HG03378 (cell line): Measurements from ENCODE around the gene FAM9A.

Experiments
- ATAC-seq: cut with Tn5 transposase; IDR thresholded peaks from one replicate; pipeline ENCODE4 v1.9.1; 2021; ENCODE audit warnings: mild to moderate bottlenecking, moderate library complexity; ENCODE audit not compliant: unreplicated experiment

FAM9A gene

DNA sequence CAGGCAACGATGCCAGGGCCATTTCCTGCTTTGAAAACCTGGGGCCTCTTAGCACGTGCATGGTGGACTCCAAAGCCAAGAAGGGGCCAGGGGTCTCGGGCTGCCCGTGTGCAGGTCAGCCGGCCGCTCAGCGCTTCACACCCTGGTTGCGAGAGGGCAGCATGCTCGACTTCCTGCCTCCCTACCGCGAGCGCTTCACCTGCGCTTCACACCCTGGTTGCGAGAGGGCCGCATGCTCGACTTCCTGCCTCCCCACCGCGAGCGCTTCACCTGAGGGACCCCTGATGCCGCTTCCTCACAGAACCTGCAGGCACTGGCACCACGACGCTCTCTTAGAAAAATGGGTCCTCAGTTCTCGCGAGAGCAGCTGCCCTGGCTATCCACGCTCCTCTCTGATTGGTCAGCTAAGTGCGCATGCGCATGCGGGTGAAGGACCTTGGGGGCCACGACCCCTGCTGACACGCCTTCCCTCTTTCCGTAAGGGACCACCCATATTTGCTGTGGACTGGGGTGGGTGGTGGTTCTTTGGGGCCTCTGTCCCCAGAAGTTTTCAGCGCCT is at the start of gene FAM9A:
Gene FAM9A, minus strand, starts transcription at position 343 of the 559 bp plus-strand sequence. CDS start 1,212 bp downstream, outside the sequence.
- ATAC-seq: no peak

DNA sequence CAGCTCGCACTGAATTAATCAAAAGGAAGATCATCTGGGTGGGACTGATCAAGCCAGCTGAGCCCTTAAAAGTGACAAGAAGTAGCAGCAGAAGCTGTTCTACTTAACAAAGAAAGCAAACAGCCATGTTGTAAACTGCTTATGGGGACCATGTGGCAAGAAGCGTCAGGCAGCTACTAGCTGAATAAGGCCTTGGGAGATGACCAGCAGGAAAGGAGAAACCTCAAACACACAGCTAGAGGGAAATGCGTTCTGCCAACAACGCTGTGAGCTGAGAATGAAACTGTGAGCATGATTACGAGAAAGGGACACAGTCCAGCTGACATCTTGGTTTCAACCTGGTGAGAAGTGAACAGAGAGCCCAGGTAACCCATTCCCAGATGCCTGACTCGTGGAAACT is 49.3 kb upstream of the FAM9A start:
- no peak for ATAC-seq

DNA sequence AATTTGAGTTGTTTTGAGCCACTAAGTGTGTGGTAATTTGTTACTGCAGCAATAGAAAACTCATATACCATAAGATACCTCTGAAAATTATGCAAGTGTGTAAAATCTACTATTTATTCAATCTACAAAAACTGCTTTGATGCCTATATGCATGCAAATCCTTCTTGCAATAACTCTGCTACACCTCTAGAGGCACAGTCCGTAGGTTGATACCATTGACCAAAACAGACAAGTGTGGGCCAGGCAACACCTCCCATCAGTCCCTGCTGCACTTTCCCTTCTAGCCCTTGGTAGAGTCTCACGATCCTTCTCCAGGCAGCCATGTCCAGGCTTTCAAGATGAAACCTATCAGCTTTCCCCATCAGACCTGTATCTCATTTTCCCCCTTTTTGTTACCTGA is 48.8 kb upstream of the FAM9A start:
- ATAC-seq: no peak

DNA sequence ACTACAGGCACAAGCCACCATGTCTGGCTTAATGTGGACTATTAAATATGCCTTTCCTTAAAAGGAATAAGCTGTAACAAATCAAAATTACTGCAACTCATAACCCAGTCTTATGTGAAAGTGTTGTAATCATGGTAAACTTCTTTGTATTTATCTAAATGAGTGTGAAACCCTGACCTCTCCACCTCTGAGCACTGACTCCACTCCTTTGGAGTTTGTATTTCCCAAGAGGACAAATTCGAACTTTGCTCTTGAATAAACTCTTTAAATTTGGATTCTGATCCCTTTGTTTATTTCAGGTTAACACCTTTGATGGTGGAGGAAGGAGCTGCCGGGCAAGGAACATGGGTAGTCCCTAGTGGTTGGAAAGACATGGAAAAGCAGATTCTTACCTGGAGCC is 48.3 kb upstream of the FAM9A start:
- no peak for ATAC-seq

DNA sequence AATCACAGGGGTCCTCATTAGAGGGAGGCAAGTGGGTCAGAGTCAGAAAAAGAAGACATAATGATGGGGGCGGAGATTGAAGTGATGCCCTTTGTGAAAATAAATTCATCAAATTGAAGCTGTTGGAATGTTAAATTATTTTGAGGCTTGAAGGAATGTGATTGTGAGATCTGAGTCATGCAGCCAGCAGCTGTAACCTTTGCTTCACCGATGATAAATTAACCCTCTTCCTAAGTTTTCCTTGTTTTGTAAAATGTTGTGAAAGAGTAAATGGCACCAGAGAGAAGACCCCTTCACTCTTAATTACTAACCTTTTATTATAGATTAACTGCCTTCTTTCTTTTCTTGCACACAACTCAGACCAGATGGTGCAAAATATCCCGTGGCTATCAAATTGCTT is 47.7 kb upstream of the FAM9A start:
- no peak for ATAC-seq

DNA sequence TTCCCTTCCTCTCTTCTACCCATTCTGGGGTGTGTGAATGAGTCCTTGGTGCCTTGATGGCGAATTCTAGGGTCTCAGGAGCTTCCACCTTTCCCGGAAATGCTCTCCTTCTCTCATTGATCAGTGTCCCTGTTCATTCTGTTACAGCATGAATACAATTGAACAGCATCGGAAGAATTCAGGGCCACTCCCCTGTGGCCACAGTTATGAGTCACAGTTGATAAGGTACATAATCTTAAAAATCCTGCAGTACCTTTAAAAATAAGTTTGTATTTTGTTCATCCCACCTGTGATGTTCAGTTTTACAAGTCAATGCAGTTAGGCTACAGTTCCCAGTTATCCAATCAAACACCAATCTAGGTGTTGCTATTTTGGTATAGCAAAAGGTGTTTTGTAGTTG is 47.3 kb upstream of the FAM9A start:
- no peak for ATAC-seq

DNA sequence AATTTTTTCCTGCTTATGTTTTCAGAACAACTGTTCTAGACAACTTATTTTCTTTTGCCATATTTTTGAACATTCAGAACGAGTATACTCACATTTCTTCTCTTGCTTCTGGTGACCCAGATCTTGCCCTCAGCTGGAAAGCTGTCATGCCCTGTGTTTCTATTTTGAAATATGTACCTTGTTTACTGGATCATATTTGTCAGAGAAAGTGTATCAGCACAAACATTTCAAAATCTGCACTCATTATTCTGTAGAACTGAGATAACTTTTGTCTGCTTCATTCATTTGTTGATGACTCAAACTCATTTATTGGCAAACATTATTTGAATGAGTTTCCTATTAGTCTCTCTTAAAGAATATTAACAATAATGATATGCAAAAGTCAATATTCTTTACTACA is 46.2 kb upstream of the FAM9A start:
- ATAC-seq: no peak

DNA sequence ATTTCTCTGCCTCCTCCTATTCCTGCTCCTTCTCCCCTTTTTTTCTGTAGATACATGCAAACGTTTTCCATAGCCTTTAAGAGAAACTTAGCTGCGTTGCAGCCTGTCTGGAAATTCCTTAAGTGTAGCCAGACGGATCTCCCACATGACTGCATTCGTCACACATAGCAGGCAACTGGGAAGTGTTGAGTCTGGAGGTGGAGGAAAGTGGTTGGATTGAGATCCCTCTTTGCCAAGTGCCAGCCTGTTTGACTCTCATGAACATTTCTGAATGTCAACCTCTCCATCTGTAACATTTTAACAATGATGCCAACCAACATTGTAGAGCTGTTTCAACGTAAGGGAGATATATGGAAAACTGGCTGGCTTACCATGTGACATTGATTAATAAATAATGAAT is 45.1 kb upstream of the FAM9A start:
- no peak for ATAC-seq

DNA sequence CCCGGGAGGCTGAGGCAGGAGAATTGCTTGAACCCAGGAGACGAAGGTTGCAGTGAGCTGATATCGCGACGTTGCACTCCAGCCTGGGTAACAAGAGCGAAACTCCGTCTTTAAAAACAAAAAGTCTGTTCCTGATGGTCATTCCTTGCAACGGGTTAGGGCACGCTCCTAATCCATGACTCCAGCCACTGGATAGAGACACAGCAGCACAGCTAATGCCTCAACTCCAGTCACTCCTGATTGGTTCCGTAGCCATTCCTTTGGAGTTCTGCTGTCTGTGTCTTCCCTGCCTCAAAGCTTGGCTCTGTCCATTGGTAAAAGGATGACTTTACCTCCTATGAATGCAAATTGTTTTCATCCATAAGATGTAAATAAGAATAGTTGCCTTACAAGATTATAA is 44.3 kb upstream of the FAM9A start:
- ATAC-seq: no peak

DNA sequence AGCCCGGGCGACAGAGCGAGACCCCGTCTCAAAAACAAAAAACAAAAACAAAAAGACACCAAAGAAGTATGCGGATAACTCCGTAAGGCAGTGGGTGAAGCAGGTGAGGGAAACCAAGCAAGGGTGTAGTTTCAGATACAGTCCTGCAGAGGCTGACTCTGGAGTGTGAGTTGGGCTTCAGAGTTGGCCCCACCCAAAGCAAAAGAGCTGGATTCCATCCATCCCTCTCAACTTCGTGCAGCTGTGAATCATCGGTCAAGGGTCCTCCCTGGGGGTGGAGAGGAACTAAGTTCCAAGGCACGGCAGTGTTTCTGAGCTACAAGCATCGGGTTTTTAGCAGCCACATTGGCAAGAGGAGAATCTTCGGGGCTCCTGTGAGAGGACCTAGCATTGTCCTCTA is 43.9 kb upstream of the FAM9A start:
- ATAC-seq: no peak

DNA sequence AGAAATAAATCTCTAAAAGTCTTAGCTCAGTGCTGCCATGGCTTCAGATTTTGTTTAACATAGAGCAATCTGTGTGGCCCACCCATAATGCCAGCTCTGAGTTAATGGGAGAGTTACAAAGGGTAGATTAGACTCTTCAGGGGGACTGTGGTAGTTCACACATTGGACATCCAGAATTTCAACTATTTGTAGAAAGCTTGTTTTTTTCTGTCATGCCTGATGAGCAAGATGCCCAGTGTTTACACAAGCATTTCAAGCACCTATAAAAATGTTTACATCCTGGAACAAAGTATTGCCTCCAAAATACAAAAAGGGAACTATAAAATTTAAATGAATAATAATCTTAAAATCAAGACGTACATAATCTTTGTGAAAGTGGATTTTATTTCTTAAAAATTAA is 43.0 kb upstream of the FAM9A start:
- ATAC-seq: no peak

DNA sequence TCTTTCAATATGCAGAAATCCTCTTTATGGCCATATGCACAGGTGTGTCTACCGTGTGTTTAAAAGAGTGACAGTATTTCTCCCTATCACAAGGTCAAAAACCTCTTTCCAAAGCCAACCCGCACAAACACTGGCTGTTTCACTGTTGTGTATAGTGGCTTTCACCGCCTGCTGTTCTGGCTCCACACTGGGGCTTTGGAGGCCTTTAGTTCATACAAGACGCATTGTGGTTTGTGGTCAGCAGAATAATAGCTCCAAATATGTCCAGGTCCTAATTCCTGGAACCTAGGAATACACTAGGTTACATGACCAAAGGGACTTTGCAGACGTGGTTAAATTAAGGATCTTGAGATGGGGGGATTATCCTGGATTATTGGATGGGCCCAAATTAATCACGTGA is 40.7 kb upstream of the FAM9A start:
- ATAC-seq: no peak

DNA sequence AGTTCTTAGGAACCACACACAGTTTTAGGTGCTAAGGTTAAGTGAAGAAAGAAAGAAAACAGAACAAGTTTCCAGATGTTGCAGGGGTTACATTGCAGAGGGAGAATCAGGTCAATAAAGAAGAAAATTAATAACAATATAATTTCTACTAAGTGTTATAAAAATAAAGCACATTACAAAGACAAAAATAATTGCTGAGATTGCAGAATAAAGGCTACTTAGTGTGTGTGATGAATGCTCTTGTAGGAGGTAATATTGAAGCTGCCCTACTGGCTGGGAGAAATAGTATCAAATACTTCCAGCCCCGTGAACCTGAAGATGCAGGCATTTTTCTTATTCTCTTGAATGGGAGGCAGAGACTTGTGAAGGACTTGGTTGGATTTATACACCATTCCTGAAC is 33.2 kb upstream of the FAM9A start:
- no peak for ATAC-seq

DNA sequence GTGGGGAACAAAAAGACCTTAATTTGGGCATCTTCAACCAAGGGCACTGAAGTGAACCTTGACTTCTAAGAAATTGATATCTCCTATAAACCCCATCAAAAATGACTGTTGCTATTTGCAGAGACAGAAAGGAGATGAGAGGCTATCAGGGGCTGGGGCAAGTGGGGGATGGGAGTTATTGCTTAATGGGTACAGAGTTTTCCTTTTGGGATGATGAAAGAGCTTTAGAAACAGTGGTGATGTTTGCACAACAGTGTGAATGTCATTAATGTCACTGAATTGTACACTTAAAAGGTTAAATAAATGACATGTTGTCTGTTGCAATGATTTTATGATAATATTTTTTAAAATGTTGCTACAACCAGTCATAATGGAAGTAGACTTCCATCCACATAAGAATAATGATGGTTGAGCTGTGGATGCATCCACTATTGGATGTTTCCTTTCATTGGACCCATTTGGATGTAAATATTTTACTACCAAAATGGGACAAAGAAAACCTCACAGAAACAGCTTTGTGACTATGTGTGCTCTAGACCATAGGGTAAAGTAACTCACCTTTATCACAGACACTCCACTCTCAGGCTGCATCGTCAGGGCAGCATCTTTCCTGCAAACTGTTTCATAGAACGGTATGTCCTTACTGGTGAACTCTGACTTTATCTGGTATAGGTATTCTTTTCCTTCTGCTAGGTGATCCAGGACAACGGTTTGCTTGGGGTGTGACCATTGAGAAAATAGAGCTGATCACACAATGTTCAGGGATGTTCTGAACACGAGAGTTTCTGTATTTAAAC is 31.6 kb upstream of the FAM9A start:
- no peak for ATAC-seq

DNA sequence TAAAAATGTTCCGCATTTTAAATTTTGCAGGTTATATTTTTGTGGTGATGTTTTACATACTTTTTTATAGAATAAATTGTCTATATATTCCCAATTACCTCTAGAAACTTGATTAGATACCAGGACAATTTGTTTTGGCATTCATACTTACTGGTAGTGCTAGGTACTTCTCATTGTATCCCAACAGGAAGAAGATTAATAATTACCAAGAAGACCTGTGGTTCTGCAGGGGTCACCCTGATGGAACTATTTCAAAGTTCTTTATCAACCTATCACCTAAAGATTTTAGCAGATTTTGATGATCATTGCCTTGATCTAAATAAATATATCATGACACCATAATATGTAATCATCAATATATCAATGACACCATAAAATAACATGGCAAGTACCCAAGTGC is 22.5 kb upstream of the FAM9A start:
- no peak for ATAC-seq

DNA sequence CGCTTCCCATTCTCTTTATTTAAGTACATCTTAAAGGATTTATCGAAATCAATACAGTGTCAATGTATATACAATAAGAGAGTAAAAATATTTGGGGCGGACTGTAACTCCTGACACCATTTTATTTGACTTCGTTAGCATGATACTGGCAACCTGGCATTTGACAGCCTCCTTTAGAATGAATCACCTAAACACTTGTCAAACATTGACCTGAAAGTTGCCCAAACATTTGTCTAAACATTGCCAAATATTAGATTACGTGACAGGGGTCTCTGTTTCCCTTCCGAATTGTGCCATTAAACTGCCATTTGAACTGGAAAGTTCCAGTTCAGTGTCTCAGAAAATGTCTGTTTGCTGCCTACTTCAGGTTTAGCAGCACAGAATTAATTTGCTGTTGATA is 20.8 kb upstream of the FAM9A start:
- no peak for ATAC-seq

DNA sequence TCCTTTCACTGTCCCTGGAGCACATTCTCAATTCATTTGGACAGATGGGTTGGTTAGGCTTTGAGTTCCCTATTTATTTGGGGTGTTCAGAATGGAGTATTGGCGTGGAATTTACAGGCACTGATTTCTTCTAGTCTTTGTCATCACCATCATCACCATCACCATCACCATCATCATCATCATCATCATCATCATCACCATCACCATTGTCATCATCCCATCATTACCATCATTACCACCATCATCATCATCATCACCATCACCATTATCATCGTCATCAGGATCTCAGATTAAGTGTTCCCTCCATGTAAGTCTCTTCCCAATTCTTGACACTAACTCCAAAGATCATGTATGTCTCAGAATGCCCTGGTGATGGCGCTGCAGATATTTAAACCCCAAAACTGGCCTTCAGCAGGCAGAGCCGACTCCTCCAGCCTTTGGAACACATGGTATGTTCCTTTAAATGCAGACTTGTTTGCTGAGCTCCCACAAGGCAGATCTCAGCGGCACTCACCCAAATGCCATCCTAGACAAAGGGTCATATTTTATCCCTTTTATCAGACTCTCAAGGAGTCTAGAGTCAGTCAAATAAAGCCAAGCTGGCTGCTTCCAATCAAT is 19.8 kb upstream of the FAM9A start:
- no peak for ATAC-seq

DNA sequence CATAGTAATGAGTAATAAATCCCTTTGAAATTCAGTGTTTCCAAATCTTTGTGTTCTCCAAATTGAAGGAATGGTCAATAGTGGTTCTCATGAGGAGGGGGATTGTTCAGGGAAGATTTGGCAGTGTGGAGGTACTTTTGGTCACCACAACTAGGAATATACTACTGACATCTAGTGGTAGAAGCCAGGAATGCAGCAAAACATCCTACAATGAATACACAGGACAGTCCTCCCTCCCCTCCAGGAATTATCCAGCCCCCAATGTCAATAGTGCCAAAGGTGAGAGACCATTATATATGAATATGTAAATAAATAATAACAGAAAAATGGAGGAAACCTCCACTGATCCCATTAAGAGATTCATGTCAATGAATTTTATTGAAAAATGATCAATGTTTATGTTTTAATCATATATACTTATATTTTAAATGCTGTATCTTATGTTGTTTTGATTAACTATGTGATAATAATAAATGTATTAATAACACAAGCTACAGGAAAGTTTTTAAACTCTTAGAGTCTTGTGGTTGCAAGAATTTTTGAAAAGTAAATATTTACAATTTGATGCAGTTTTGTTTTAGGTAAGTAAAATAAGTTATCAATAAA is 14.4 kb upstream of the FAM9A start:
- ATAC-seq: peak; percentile 90

DNA sequence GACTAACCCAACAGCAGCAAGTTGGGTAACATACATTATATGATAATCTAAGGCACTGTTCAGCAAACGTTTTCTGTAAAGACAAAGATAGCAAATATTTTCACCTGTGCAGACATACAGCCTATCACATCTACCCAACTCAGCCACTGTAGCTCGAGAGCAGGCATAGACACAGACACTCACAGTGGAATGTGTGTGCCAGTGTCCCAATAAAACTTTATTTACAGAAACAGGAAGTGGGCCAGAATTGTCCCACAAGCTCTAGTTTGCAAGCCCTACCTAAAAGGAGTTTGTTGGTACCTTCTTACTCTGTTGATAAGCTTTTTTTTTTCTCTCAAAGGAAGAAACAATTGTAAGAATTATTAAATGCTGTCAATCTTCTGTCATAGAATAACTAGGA is 11.9 kb upstream of the FAM9A start:
- no peak for ATAC-seq

DNA sequence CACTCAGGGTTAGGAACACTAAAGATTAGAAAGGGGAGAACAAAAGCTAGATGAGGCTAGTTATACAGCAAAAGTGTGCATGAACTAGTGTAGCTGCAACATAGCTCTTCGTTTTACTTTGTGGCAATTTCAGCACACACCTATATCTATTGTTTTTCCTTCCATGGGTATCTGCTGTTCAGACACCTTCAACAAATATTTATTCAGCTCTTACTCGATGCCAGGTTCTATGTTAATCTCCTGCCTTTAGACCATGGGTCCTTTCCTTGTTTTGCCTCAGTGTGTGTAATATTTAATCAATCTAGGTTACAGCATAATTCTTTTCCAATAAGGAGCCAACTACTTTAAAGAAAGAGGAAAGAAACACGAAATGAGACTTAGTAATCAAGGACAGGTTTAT is 10.4 kb upstream of the FAM9A start:
- no peak for ATAC-seq

DNA sequence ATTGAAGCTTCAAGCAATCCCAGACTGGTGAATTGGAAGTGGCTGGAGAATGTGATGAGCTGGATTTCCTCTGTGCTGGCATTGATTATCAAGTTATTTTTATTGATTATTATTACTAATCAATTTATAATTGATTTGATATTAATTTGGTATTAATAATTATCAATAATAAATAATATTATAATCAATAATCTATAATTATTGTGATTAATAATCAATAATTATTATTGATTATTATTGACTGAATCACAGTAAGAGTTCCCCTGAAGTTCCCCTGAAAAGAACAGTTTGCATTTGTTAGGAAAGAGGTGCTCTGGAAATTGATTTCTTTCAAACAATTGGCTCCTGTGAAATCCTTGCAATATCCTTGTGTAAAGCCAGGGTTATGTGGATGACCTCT is 7.5 kb upstream of the FAM9A start:
- ATAC-seq: no peak

DNA sequence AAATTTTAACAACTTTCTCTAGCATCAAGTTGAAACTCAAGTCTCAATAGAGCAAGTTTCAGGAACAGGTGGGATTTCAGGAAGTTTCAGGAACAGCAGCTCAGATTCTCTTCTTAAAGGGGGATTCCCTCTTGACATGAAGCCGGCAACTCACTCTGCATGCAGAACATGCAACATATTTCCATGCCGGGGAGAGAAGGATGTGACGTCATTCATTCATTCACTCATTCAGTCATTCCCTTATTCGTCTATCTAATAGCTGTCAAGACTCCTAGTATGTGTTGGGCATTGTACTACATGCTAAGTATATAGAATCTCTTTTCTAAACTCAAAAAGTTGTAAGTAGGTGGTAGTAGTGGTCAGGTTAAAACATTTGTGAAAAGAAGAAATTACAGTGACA is 4.8 kb upstream of the FAM9A start:
- no peak for ATAC-seq
